B cell (primary cell): ENCODE data around the gene PTPN7. TPM values are rescaled to one million over a fixed set of nuclear protein-coding genes. Genes with fewer than 3 reads are reported as not detected.

Source experiments
- ATAC-seq: fragments of 200-7000 bp; cut with Tn5 transposase; one replicate; pipeline ENCODE4 v1.10.0; 2021; ENCODE audit warnings: low read depth, mild to moderate bottlenecking, moderate number of reproducible peaks, moderate library complexity
- CTCF ChIA-PET: fragments of 350-600 bp; sonication (Branson Sonifier 250); formaldehyde crosslinking; loops from one replicate; lab custom pipeline; 2021; ENCODE audit warnings: antibody characterized with exemption, inconsistent platforms; lab: Charles Lee
- POLR2A ChIA-PET: fragments of 350-600 bp; sonication (Branson Sonifier 250); formaldehyde crosslinking; loops from one replicate; lab custom pipeline; 2021; ENCODE audit warnings: antibody characterized with exemption; lab: Charles Lee
- DNase-seq: peaks from one replicate; pipeline ENCODE4 v3.0.0; 2013
- H2AFZ ChIP-seq: 2 replicates; pipeline ENCODE4 v1.6.1; 2012; ENCODE audit warnings: mild to moderate bottlenecking, low read depth, low read length; ENCODE audit not compliant: insufficient read depth, poor library complexity, severe bottlenecking
- H3K27ac ChIP-seq, 2 donors: 1 replicate in 1 of 2; 2 replicates in 1 of 2; pipeline ENCODE4 v1.5.1; 2012 to 2013; ENCODE audit warnings: low read length in 2 of 2, mild to moderate bottlenecking in 2 of 2, moderate library complexity in 1 of 2
- H3K27me3 ChIP-seq, 4 experiments: fragments of 200-600 bp in 1 of 4; sonication (generic) in 1 of 4; replicated peaks in 1 of 4; 1 replicate in 2 of 4; 2 replicates in 2 of 4; pipeline versions ENCODE4 v1.6.1 to v1.7.0; 2013 to 2016; ENCODE audit warnings: low read length in 3 of 4, mild to moderate bottlenecking in 2 of 4, mixed read lengths in 1 of 4, moderate library complexity in 1 of 4; ENCODE audit not compliant: insufficient read depth in 4 of 4, control insufficient read depth in 3 of 4; ENCODE audit errors: control extremely low read depth in 1 of 4
- H3K36me3 ChIP-seq, 2 experiments: replicated peaks in 1 of 2; 1 replicate in 1 of 2; 2 replicates in 1 of 2; pipeline versions ENCODE4 v1.6.1 to v1.7.1; 2013; ENCODE audit warnings: low read length in 1 of 2; ENCODE audit not compliant: insufficient read depth in 2 of 2, control insufficient read depth in 1 of 2; ENCODE audit errors: control extremely low read depth in 1 of 2, extremely low read depth in 1 of 2
- H3K4me1 ChIP-seq, 2 donors: fragments of 200-600 bp in 1 of 2; sonication (generic) in 1 of 2; 1 replicate in 1 of 2; 2 replicates in 1 of 2; pipeline versions ENCODE4 v1.5.1 to v1.6.1; 2013 to 2017; ENCODE audit warnings: low read length in 2 of 2; ENCODE audit not compliant: control insufficient read depth in 2 of 2, insufficient read depth in 2 of 2
- H3K4me2 ChIP-seq: replicated peaks from 2 replicates; pipeline ENCODE3; 2012; ENCODE audit warnings: mild to moderate bottlenecking, low read depth, low read length; ENCODE audit not compliant: poor library complexity, severe bottlenecking
- H3K4me3 ChIP-seq, 5 experiments: fragments of 200-600 bp in 1 of 5; sonication (generic) in 1 of 5; 1 replicate in 3 of 5; 2 replicates in 2 of 5; pipeline versions ENCODE4 v1.5.1 to v1.7.0; 2011 to 2016; ENCODE audit warnings: low read length in 4 of 5, mild to moderate bottlenecking in 4 of 5, low read depth in 2 of 5, control low read depth in 1 of 5, moderate library complexity in 1 of 5; ENCODE audit not compliant: insufficient read depth in 1 of 5; ENCODE audit errors: control extremely low read depth in 1 of 5, extremely low read depth in 1 of 5
- H3K79me2 ChIP-seq: fragments of 200-600 bp; sonication (generic); one replicate; pipeline ENCODE4 v1.6.0; 2016; ENCODE audit warnings: low read length; ENCODE audit not compliant: control insufficient read depth, insufficient read depth
- H3K9ac ChIP-seq: fragments of 200-600 bp; sonication (generic); 2 replicates; pipeline ENCODE4 v1.6.1; 2017; ENCODE audit warnings: mild to moderate bottlenecking, low read length, moderate library complexity
- H3K9me3 ChIP-seq, 3 donors: one replicate each; pipeline versions ENCODE4 v1.6.1 to v1.7.1; 2013; ENCODE audit warnings: low read length in 2 of 3; ENCODE audit not compliant: control insufficient read depth in 2 of 3, insufficient read depth in 1 of 3; ENCODE audit errors: control extremely low read depth in 1 of 3
- H4K20me1 ChIP-seq: 2 replicates; pipeline ENCODE4 v1.6.0; 2012; ENCODE audit warnings: mild to moderate bottlenecking, low read length; ENCODE audit not compliant: insufficient read depth, control insufficient read depth, poor library complexity, severe bottlenecking
- H3K27ac Mint-ChIP-seq: one replicate; pipeline ENCODE4 v1.8.0; 2021; ENCODE audit warnings: mixed read lengths
- H3K27me3 Mint-ChIP-seq: one replicate; pipeline ENCODE4 v1.8.0; 2021; ENCODE audit warnings: mixed read lengths
- H3K4me1 Mint-ChIP-seq: one replicate; pipeline ENCODE4 v1.8.0; 2021; ENCODE audit warnings: mixed read lengths
- H3K4me3 Mint-ChIP-seq: one replicate; pipeline ENCODE4 v1.8.0; 2021; ENCODE audit warnings: mixed read lengths
- H3K9me3 Mint-ChIP-seq: one replicate; pipeline ENCODE4 v1.8.0; 2022; ENCODE audit warnings: mixed read lengths; ENCODE audit not compliant: insufficient read depth
- CTCF ChIP-seq: fragments of 200-600 bp; IDR thresholded peaks from one replicate; pipeline ENCODE4 v1.8.0; 2022; ENCODE audit warnings: antibody characterized with exemption, mild to moderate bottlenecking
- EZH2 ChIP-seq: IDR thresholded peaks from 2 replicates; pipeline ENCODE4 v1.6.1; 2012; ENCODE audit warnings: borderline replicate concordance, low read depth, mild to moderate bottlenecking, moderate library complexity, low read length; ENCODE audit not compliant: insufficient read depth, poor library complexity, severe bottlenecking
- WGBS: methylation state at CpG from one replicate; pipeline ENCODE4 v1.1.5; 2013; ENCODE audit warnings: missing lambda C conversion rate; ENCODE audit not compliant: insufficient coverage; 5-methylcytosine and 5-hydroxymethylcytosine counted together
- intact Hi-C: fragments of 100-400 bp; cut with micrococcal nuclease; formaldehyde crosslinking; loops from one replicate; pipeline ENCODE4 v1.10.0; 2022
- polyA plus RNA-seq: library from polyadenylated mRNA; depleted of rRNA; stranded (reverse); fragments of >200 nt; gene quantifications from 2 replicates; pipeline ENCODE4 v1.2.3, GENCODE V29; 2012
- total RNA-seq, 2 donors: library from RNA; stranded (reverse); fragments of 120-200 nt in 1 of 2; gene quantifications; 1 replicate in 1 of 2; 2 replicates in 1 of 2; pipeline versions ENCODE4 v1.2.3 to v1.2.4, GENCODE V29; 2013 to 2022

PTPN7 gene
- total and polyA plus RNA-seq, 2 donors (not counting 1 experiment from before 2014, with no cell fraction given): 16.0 to 37.5 TPM

- no peaks in the 10 kb centered on the region for H3K9me3 Mint-ChIP-seq
- DNase-seq (no peak), ATAC-seq (no peak)
- 100% methylated on average over 4 of the region's 5 CpGs for WGBS
- H3K4me1 Mint-ChIP-seq: peaks cover 2% of the 10 kb centered on the region
- no peak overlapping the region for H3K4me2 ChIP-seq
- H2AFZ ChIP-seq: no peak overlapping the region
- no peaks in the 10 kb centered on the region for H3K9me3 ChIP-seq
- no peaks in the 10 kb centered on the region for H4K20me1 ChIP-seq
- H3K4me3 ChIP-seq: no peak overlapping the region
- CTCF ChIA-PET: no interaction called here
- peaks cover 1% of the 10 kb centered on the region for H3K27me3 Mint-ChIP-seq
- H3K4me3 Mint-ChIP-seq: no peak overlapping the region
- H3K27ac Mint-ChIP-seq: no peak overlapping the region
- H3K79me2 ChIP-seq: no peaks in the 10 kb centered on the region
- intact Hi-C loops: no loop called here
- H3K4me1 ChIP-seq: no peaks in the 10 kb centered on the region
- no peaks in the 10 kb centered on the region for H3K36me3 ChIP-seq
- no peak overlapping the region for H3K9ac ChIP-seq
- TF ChIP-seq CTCF (no peak), EZH2 (no peak)
- H3K27me3 ChIP-seq: no peaks in the 10 kb centered on the region
- no peak overlapping the region for H3K27ac ChIP-seq
- POLR2A ChIA-PET: no interaction called here
Observed at GRCh38 chr1:202172015-202172355, 11.6 kb upstream of the PTPN7 start.

GRCh38 chr1:202171292-202172014, 11.1 kb upstream of the PTPN7 start:
- Histone ChIP-seq H3K4me2 (no peak overlapping the region), H4K20me1 (no peaks in the 10 kb centered on the region), H3K36me3 (no peaks in the 10 kb centered on the region), H3K79me2 (peaks cover 4% of the 10 kb centered on the region), H3K4me1 (peaks cover 0 to 2% of the 10 kb centered on the region in 2 donors), H2AFZ (no peak overlapping the region), H3K9ac (no peak overlapping the region), H3K27ac (no peak overlapping the region), H3K27me3 (no peaks in the 10 kb centered on the region), H3K4me3 (no peak overlapping the region), H3K9me3 (no peaks in the 10 kb centered on the region)
- intact Hi-C loops: no loop called here
- H3K4me3 Mint-ChIP-seq: no peak overlapping the region
- DNase-seq: no peak
- TF ChIP-seq CTCF (no peak), EZH2 (no peak)
- H3K27me3 Mint-ChIP-seq: peaks cover 6% of the 10 kb centered on the region
- 95% methylated on average over 10 of the region's 11 CpGs for WGBS
- CTCF ChIA-PET: interaction anchor here (1.1 to 2.5 kb wide), 2 partner anchors 11 to 13 kb away, joined by 4 to 7 read pairs; partner anchors contain the start of gene PTPN7
- H3K4me1 Mint-ChIP-seq: peaks cover 7% of the 10 kb centered on the region
- POLR2A ChIA-PET: no interaction called here
- ATAC-seq: no peak
- no peaks in the 10 kb centered on the region for H3K9me3 Mint-ChIP-seq
- no peak overlapping the region for H3K27ac Mint-ChIP-seq
